Activated naive CD8-positive, alpha-beta T cell treated with anti-CD3 and anti-CD28 coated beads, Interleukin-2, amount 50 U/mL, for 24 hours (primary cell): ENCODE data around the gene FGD2.

ENCODE experiments used
- ATAC-seq: fragments of 150-1000 bp; cut with Tn5 transposase; one replicate; pipeline ENCODE4 v1.10.0; 2021
- DNase-seq: peaks from one replicate; pipeline ENCODE4 v3.0.0; 2021
- H3K27ac Mint-ChIP-seq: one replicate; pipeline ENCODE4 v1.8.0; 2021; ENCODE audit warnings: mild to moderate bottlenecking, mixed read lengths
- H3K27me3 Mint-ChIP-seq: one replicate; pipeline ENCODE4 v1.8.0; 2021; ENCODE audit warnings: mixed read lengths
- H3K36me3 Mint-ChIP-seq: one replicate; pipeline ENCODE4 v1.8.0; 2021; ENCODE audit warnings: low read depth, mixed read lengths
- H3K4me1 Mint-ChIP-seq: one replicate; pipeline ENCODE4 v1.8.0; 2021; ENCODE audit warnings: mixed read lengths
- H3K4me3 Mint-ChIP-seq: one replicate; pipeline ENCODE4 v1.8.0; 2021; ENCODE audit warnings: mild to moderate bottlenecking, moderate library complexity, mixed read lengths
- H3K9me3 Mint-ChIP-seq: one replicate; pipeline ENCODE4 v1.8.0; 2021; ENCODE audit warnings: mixed read lengths

Gene FGD2

DNA sequence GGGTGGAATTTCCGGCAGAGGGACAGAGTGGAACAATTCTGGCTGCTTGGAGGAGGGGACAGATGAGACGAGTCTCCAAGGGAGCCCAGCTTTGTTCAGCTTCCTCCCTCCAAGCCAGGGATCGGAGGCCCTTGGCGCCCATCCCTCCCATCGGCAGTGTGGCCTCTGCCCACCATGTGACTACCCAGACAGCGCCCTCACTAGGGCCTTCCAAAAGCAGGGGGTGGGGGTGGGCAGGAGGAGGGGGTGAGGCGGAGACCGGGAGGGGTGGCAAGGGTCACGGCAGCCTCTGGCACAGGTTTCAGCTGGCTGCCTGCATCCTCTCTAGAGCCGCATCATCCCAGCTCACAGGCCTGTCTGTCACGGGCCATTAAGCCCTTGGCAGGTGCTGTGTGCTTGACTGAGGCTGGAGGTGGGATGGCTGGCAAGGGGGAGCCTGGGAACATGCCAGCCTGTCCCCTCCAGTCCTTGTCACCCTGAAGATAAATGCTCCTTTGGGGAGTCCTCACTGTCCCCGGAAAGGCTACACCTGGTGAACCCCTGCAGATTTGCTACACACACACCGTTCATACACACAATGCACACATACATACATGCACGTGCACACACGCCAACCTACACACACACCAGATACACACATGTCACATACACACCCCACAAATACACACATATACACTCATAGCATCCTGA is 6.2 kb upstream of the FGD2 start:
- Mint-ChIP-seq H3K27ac (no peak overlapping the region), H3K4me3 (no peak overlapping the region), H3K4me1 (peaks cover 2% of the 10 kb centered on the region), H3K9me3 (no peaks in the 10 kb centered on the region), H3K27me3 (no peaks in the 10 kb centered on the region), H3K36me3 (no peaks in the 10 kb centered on the region)
- ATAC-seq (no peak), DNase-seq (no peak)

DNA sequence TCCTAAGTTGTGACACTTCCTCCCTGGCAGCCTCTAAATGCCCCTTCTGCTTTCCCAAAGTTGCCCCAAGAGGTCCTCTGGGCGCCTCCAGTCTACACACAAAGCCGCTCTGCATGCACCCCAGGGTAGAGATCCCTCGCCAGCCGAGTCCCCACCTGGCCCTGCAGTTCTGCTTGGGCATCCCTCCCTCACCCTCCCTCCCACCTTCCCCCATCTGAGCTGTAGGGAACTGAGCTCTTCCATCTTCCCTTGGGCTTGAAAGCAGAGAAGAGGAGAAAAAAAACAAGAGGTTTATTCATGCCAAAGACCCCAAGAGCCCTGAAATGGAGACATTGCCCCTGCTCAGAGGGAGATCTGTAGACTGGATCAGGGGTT is 5.7 kb upstream of the FGD2 start:
- no peaks in the 10 kb centered on the region for H3K9me3 Mint-ChIP-seq
- H3K36me3 Mint-ChIP-seq = no peaks in the 10 kb centered on the region
- DNase-seq = no peak
- ATAC-seq = no peak
- peaks cover 2% of the 10 kb centered on the region for H3K4me1 Mint-ChIP-seq
- no peaks in the 10 kb centered on the region for H3K27me3 Mint-ChIP-seq
- no peak overlapping the region for H3K27ac Mint-ChIP-seq
- H3K4me3 Mint-ChIP-seq = no peak overlapping the region

DNA sequence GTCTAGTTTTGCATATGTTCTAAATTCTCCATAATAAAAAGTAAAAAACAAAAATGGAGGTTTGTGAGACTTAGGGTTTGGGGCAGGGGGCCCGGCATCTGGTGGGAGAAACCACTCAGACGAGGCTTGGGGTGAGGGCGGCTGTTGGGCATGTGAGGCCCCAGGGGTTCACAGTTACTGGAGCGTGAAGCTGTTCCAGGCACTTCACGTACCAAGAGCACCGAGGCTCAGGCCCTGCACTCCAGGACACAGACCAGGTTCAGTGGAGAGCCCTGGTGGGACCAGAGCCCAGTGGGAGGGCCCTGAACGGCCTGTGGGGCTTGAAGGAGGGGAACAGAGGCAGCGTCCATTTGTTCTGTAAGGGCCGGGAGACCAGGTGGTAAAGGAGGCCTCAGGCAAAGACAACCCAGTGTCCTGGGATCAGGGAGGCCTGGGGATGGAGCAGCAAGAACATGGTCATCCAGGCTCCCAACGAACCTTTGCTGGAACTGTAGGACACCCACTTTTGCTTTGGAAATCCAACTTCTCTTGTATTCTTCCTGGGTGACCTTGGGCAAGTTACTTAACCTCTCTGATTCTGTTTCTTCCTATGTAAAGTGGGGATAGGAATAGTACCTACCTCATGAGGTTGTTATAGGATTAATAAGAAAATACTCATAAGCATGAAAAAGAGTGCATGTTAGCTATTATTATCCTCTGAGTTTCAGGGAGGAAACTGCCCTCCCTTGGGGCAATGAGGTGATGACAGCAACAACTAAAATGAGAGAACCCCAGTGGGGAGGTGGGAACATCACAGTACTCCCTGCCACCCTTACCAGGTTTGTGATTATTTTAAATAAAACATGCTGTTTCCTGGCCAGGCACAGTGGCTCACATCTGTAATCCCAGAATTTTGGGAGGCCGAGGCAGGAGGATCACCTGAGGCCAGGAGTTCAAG is 1.1 kb upstream of the FGD2 start:
- Mint-ChIP-seq H3K27me3 (no peaks in the 10 kb centered on the region), H3K4me3 (no peak overlapping the region), H3K9me3 (no peaks in the 10 kb centered on the region), H3K27ac (no peak overlapping the region), H3K36me3 (no peaks in the 10 kb centered on the region), H3K4me1 (peaks cover 21% of the 10 kb centered on the region)
- DNase-seq (no peak), ATAC-seq (no peak)

DNA sequence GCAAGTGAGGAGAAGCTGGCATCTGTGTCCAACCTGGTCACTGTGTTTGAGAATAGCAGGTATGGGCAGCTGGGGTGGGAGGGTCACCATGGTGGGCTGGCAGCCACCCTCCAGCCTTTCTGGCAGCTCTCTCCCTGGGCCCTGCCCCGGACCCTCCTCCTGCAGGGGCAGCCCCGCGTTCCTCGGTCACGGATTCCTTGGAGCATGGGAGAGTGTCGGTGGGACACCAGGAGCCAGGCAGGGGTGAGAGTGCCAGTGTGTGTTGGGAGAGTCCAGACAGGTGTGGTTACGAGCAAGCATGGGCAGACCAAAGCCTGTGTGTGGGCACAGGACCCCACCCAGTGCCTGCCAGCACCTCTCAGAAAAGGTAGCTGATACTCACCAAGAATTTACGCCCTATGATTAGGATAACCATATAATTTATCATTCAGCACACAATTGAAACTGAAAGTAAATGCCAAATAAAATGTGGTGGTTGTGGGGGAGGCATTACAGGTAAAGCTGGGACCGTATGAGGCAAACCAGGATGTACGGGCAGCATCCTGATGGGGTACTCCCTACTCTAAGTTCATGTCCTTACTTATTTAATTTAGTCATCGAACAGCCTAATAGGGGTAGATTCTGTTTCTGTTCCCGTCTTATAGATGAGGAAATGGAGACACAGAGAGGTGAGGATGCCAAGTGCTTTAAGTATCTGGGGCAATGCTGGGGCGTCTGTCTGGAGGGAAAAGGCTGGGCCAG is 542 bp downstream of the FGD2 start:
- Mint-ChIP-seq H3K27me3 (no peaks in the 10 kb centered on the region), H3K9me3 (no peaks in the 10 kb centered on the region), H3K36me3 (no peaks in the 10 kb centered on the region), H3K27ac (peak overlapping the region; percentile 2), H3K4me1 (peaks cover 21% of the 10 kb centered on the region), H3K4me3 (peak overlapping the region; percentile 71)
- ATAC-seq = peak; percentile 18
- DNase-seq = no peak

DNA sequence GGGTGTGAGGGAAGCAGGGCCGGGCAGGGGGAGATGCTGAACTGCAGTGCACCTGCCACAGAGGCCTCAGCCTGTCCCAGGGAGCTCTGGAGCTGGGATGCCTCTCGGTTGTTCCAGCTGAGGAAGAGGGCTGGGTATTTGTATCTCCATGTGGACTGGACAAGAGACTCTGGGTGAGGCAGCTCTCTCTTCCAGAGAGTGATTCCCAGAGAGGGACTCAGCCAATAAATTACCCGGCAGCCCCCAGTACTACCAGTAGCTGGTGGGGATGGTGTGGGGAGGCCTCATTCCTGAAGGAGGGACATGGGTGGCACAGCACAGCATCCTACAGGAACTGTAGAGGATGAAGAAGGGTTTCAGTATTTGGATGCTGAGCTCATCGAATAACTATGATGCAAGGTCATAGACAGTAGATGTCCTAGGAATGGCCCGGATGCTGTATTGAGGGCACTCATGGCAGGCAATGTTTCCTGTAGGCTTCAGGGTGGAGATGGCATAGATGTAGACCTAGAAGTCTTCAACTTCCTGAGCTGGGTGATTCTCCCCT is 1.4 kb downstream of the FGD2 start:
- Mint-ChIP-seq H3K36me3 (no peaks in the 10 kb centered on the region), H3K4me3 (peak overlapping the region; percentile 71), H3K9me3 (no peaks in the 10 kb centered on the region), H3K27me3 (no peaks in the 10 kb centered on the region), H3K4me1 (peaks cover 21% of the 10 kb centered on the region), H3K27ac (peak overlapping the region; percentile 2)
- DNase-seq (no peak), ATAC-seq (no peak)

DNA sequence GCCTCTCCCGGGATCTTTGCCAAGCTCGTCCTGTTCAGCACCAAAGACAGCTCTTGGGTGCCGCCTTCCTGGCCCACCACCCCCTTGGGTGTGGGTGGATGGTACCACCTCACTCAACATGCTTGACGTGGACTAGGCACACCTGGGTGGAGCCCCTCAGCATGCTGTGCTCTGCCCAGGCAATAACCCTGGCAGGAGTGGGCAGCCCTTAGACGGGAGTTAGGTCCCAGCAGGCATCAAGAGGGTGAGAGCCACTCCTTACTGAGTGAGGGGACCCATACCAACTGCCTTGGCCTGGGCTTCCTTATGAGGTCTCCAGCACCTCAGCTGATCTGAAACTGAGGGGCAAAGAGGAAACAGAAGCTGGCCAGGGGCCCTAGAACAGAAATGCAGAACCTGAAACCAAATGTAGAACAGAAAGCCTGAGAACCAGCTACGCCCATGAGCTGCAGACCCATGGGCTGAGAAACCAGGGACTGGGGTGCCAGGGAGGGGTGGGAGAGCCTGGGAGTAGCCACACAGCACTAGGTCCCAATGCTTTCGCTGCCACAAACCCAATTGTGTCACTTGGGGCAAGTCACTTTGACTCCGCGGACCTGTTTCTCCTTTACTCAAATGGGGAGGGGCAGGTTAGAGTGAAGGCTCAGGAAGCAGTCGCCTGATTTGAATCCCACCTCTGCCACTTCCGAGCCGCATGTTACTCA is 2.0 kb downstream of the FGD2 start:
- Mint-ChIP-seq H3K4me1 (peaks cover 21% of the 10 kb centered on the region), H3K27me3 (no peaks in the 10 kb centered on the region), H3K27ac (peak overlapping the region; percentile 22), H3K4me3 (peak overlapping the region; percentile 71), H3K36me3 (no peaks in the 10 kb centered on the region), H3K9me3 (no peaks in the 10 kb centered on the region)
- no peak for ATAC-seq
- no peak for DNase-seq

DNA sequence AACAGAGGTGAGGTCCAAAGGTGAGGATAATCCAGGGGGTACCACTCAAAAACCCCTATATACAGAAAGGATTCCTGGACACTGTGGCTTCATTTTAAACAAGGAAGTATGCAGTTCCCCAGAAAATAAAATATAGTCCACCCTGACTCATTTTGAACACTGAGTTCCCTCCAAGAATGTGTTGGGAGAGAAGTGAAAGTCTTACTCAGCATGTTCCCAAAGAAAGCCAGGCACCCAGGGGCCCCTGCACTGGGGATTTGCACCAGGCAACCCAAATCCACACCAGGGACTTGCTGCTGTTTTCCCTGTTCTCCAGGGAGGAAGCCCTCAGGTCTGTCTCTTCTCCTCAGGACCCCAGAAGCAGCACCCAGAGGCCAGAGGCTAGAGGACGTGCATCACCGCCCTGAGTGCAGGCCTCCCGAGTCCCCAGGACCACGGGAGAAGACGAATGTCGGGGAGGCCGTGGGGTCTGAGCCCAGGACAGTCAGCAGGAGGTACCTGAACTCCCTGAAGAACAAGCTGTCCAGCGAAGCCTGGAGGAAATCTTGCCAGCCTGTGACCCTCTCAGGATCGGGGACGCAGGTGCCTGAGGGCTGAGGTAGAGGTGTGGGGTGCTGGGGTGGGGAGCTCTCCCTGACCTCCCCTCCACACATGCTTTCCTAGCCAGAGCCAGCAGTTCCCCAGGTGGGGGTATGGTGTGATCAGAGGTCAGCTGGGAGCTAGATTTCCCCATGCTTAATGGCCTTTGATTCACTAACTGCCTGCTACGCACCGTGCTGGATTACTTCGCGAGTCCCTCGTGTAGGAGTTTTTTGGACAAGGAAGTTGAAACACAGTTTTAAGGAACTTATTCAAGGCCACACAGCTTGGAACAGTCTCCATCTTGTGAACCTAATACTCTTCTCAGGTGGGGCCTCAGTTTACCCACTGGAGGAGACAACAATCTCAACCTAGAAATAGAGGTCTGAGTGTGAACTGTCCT is 3.3 kb downstream of the FGD2 start:
- Mint-ChIP-seq H3K27ac (no peak overlapping the region), H3K4me1 (peaks cover 20% of the 10 kb centered on the region), H3K9me3 (no peaks in the 10 kb centered on the region), H3K36me3 (no peaks in the 10 kb centered on the region), H3K4me3 (no peak overlapping the region), H3K27me3 (no peaks in the 10 kb centered on the region)
- no peak for DNase-seq
- ATAC-seq = no peak

DNA sequence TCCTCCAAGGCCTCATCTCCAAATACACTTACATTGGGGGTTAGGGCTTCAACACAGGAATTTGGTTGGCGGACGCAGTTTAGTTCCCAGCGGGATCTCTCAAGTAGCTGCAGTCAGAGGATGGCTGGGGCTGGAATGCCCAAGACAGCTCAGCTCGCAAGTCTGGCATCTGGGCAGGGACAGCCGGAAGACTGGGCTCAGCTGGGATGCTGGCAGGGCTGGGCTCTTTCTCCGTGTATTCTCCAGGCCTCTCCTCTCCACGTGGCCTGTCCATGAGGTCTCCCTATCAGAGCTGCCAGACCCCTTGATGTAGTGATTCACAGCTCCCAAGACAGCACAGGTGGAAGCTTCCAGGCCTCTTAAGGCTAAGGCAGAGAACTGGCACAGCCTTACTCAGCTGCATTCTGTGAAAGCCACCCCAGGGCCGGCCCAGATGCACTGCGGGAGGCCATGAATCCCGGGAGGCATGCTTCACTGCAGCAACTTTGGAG is 5.0 kb downstream of the FGD2 start:
- no peaks in the 10 kb centered on the region for H3K9me3 Mint-ChIP-seq
- no peak for ATAC-seq
- no peak overlapping the region for H3K27ac Mint-ChIP-seq
- H3K4me3 Mint-ChIP-seq = no peak overlapping the region
- no peaks in the 10 kb centered on the region for H3K36me3 Mint-ChIP-seq
- DNase-seq = no peak
- no peaks in the 10 kb centered on the region for H3K27me3 Mint-ChIP-seq
- peaks cover 16% of the 10 kb centered on the region for H3K4me1 Mint-ChIP-seq

DNA sequence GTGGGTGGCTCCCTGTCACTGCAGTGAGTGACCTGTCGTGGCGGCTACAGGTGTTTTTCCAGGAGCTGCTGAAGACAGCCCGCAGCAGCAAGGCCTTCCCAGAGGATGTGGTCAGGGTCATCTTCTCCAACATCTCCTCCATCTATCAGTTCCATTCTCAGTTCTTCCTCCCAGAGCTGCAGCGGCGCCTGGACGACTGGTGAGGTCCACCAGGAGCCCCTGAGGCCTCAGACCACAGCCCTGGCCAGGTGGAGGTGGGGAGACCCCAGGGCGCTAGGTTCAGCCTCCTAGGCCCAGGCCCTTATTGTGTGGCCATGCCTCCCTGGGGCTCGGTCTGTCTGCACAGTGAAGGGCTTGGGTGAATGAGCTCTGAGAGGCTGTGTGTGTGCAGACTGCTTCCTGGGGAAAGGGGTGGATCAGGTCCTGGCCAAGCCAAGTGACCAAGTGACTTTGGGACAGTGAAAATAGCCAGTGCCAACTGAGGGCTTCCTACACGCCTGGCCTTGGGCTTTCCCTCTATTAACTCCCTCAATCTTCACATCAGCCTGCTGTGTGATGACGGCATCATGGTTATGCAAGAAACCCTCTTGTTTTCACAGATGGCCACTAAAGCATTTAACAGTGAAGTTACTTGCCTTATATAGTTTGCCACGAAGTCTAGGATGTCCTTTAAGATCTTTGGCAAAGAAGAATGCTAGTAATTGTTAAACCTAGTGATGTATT is 6.4 kb downstream of the FGD2 start:
- H3K4me1 Mint-ChIP-seq = peaks cover 5% of the 10 kb centered on the region

DNA sequence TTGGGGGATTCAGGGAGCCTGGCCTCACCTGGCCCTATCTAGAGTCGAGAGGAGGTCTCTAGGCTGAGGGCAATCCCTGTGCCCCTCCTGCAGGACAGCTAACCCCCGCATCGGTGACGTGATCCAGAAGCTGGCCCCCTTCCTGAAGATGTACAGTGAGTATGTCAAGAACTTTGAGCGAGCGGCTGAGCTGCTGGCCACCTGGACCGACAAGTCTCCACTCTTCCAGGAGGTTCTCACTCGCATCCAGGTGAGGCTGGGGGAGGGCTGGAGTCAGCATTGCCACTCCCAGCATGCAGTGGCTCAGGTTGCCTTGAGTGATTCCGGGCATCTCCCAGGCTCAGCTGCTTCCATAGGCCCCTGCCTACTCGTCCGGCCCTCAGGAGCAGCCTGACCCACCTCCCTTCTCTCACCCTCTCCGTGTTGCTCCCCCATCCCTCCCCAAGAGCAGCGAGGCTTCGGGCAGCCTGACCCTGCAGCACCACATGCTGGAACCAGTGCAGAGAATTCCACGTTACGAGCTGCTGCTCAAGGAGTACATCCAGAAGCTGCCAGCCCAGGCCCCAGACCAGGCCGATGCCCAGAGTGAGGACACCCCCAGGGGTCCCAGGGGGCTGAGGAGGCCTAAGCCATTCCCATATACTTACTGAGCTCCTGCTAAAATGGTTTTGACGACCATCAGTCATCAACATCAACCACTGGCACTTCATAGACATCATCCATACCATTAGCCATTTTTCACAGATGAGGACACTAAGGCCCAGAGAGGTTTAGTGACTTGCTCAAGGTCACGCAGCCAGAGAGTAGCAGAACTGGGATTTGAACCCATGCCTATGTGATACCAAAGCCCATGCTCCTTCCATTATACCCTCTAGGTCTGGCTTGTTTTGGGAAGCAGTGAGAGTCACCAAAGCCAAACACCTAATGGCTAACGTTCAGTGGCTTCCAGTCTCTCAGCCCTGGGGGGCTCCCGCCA is 8.3 kb downstream of the FGD2 start:
- no peak overlapping the region for H3K27ac Mint-ChIP-seq
- no peak for DNase-seq
- H3K9me3 Mint-ChIP-seq = no peaks in the 10 kb centered on the region
- no peaks in the 10 kb centered on the region for H3K27me3 Mint-ChIP-seq
- no peak for ATAC-seq
- no peak overlapping the region for H3K4me3 Mint-ChIP-seq
- peaks cover 12% of the 10 kb centered on the region for H3K4me1 Mint-ChIP-seq
- no peaks in the 10 kb centered on the region for H3K36me3 Mint-ChIP-seq

More for the DNA sequence above, 6.4 kb downstream of the FGD2 start:
- Mint-ChIP-seq H3K4me3 (no peak overlapping the region), H3K9me3 (no peaks in the 10 kb centered on the region), H3K36me3 (no peaks in the 10 kb centered on the region), H3K27me3 (no peaks in the 10 kb centered on the region), H3K27ac (no peak overlapping the region)
- DNase-seq (no peak), ATAC-seq (no peak)

DNA sequence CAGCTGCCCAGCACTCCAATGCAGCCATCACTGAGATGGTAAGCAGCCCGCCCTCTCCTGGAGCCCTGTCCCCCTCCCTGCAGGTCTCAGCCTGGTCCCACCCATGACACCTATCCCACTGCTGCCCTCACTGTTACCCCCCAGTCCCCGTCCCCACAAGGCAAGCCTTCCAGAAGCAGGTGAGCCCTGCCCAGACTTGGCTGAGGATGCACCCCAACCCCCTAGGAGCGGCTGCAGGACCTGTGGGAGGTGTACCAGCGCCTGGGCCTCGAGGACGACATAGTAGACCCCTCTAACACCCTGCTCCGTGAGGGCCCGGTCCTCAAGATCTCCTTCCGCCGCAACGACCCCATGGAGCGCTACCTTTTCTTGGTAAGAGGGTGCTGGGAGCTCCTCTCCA is 9.2 kb downstream of the FGD2 start:
- Mint-ChIP-seq H3K27ac (no peak overlapping the region), H3K36me3 (no peaks in the 10 kb centered on the region), H3K9me3 (no peaks in the 10 kb centered on the region), H3K4me1 (peaks cover 17% of the 10 kb centered on the region), H3K27me3 (no peaks in the 10 kb centered on the region), H3K4me3 (no peak overlapping the region)
- no peak for DNase-seq
- ATAC-seq = no peak

DNA sequence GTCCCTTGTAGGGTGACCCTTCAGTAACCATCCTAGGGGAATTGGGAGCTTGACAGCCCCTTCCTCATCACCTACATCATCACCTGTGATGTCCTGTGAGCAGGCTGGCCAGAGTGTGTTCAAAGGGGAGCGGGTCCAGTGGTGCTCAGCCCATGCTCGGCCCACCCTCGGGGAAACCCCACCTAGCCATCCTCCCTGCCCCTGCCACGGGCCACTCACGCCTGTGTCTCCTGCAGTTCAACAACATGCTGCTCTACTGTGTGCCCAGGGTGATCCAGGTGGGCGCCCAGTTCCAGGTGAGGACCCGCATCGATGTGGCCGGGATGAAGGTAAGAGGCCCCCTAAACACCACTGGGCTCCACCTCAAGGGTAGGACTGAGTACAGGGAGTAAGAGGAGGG is 10.1 kb downstream of the FGD2 start:
- no peaks in the 10 kb centered on the region for H3K9me3 Mint-ChIP-seq

More for the DNA sequence above, 10.1 kb downstream of the FGD2 start:
- Mint-ChIP-seq H3K4me1 (peaks cover 17% of the 10 kb centered on the region), H3K4me3 (no peak overlapping the region), H3K36me3 (no peaks in the 10 kb centered on the region), H3K27ac (no peak overlapping the region), H3K27me3 (no peaks in the 10 kb centered on the region)
- ATAC-seq = no peak
- DNase-seq = no peak
